ENCODE measurements around the gene IRF9. TPM values are rescaled to one million over a fixed set of nuclear protein-coding genes. Genes with fewer than 3 reads are reported as not detected.

The IRF9 gene
- total RNA-seq, 6 donors from 2014 or later, result 78.2 to 192 (median 107) TPM

GRCh38 chr14:24185026-24185425 is 24.0 kb downstream of the IRF9 start:
- H3K9me3 ChIP-seq, result no peaks in the 10 kb centered on the region
- H3K27me3 ChIP-seq, result no peaks in the 10 kb centered on the region
- H3K4me1 ChIP-seq, result peaks cover 14 to 24% (median 18%) of the 10 kb centered on the region in 4 donors
- no peak overlapping the region for H3K4me3 ChIP-seq
- WGBS, 2 donors, result 92 to 95% methylated on average over 7 of the region's 7 CpGs
- no peak overlapping the region for H3K27ac ChIP-seq
- no peak for ATAC-seq (ENCODE audit: low FRiP score in 2 of 2)
- H3K36me3 ChIP-seq, result peaks cover 8 to 72% (median 62%) of the 10 kb centered on the region in 4 donors
- no peak for TF ChIP-seq EP300 (IDR thresholded peaks at IDR 0.05)
- TF ChIP-seq POLR2A (IDR thresholded peaks at IDR 0.05), result no peak
- no peak for TF ChIP-seq CTCF (IDR thresholded peaks at IDR 0.05)
- no peak for TF ChIP-seq POLR2AphosphoS5 (IDR thresholded peaks at IDR 0.05)
- no peak for DNase-seq

GRCh38 chr14:24185741-24186140 is 24.7 kb downstream of the IRF9 start:
- ATAC-seq (ENCODE audit: low FRiP score in 2 of 2) (no peak), DNase-seq (no peak)
- no peak overlapping the region for H3K4me3 ChIP-seq
- no peaks in the 10 kb centered on the region for H3K27me3 ChIP-seq
- peaks cover 14 to 24% (median 18%) of the 10 kb centered on the region in 4 donors for H3K4me1 ChIP-seq
- 89 to 97% methylated on average over 4 to 11 of the region's 11 CpGs for WGBS, 2 donors
- peaks cover 5 to 65% (median 55%) of the 10 kb centered on the region in 4 donors for H3K36me3 ChIP-seq
- H3K9me3 ChIP-seq, result no peaks in the 10 kb centered on the region
- TF ChIP-seq POLR2A (IDR thresholded peaks at IDR 0.05) (no peak), CTCF (IDR thresholded peaks at IDR 0.05) (no peak), POLR2AphosphoS5 (IDR thresholded peaks at IDR 0.05) (no peak), EP300 (IDR thresholded peaks at IDR 0.05) (no peak)
- H3K27ac ChIP-seq, result no peak overlapping the region

- no peak overlapping the region for H3K4me3 ChIP-seq
- peaks cover 14 to 24% (median 18%) of the 10 kb centered on the region in 4 donors for H3K4me1 ChIP-seq
- peaks cover 0 to 60% (median 44%) of the 10 kb centered on the region in 4 donors for H3K36me3 ChIP-seq
- ATAC-seq (ENCODE audit: low FRiP score in 2 of 2) (no peak), DNase-seq (no peak)
- 92 to 93% methylated on average over 8 to 10 of the region's 10 CpGs for WGBS, 2 donors
- no peaks in the 10 kb centered on the region for H3K27me3 ChIP-seq
- no peaks in the 10 kb centered on the region for H3K9me3 ChIP-seq
- TF ChIP-seq POLR2A (IDR thresholded peaks at IDR 0.05) (no peak), EP300 (IDR thresholded peaks at IDR 0.05) (no peak), CTCF (IDR thresholded peaks at IDR 0.05) (no peak)
- H3K27ac ChIP-seq, result no peak overlapping the region
These were observed 25.9 kb downstream of the IRF9 start for GRCh38 chr14:24186831-24187538.

GRCh38 chr14:24187539-24187915 is 26.5 kb downstream of the IRF9 start:
- Histone ChIP-seq H3K9me3 (no peaks in the 10 kb centered on the region), H3K4me1 (peaks cover 14 to 24% (median 18%) of the 10 kb centered on the region in 4 donors), H3K4me3 (peak overlapping the region in 1 of 4 donors; percentile 90), H3K27ac (peak overlapping the region in 2 of 4 donors; percentile 67 to 78), H3K36me3 (peaks cover 0 to 60% (median 43%) of the 10 kb centered on the region in 4 donors), H3K27me3 (no peaks in the 10 kb centered on the region)
- TF ChIP-seq EP300 (IDR thresholded peaks at IDR 0.05), result no peak
- TF ChIP-seq POLR2A (IDR thresholded peaks at IDR 0.05), result no peak
- TF ChIP-seq CTCF (IDR thresholded peaks at IDR 0.05), result no peak
- no peak for TF ChIP-seq POLR2AphosphoS5 (IDR thresholded peaks at IDR 0.05)
- 92 to 94% methylated on average over 2 of the region's 2 CpGs for WGBS, 2 donors
- DNase-seq (no peak), ATAC-seq (ENCODE audit: low FRiP score in 2 of 2) (no peak)
